Keratinocyte (primary cell): ENCODE measurements around the gene MSI2. TPM values are rescaled to one million over a fixed set of nuclear protein-coding genes. Genes with fewer than 3 reads are reported as not detected.

ENCODE experiments used
- DNase-seq: peaks from one replicate; pipeline ENCODE4 v3.0.0-alpha.2; 2011; ENCODE audit warnings: low read depth, missing footprints, low spot score
- FAIRE-seq: peaks from 2 replicates; lab custom pipeline; 2011; peaks lifted over from hg19 to GRCh38; lab: Jason Lieb, UNC
- H2AFZ ChIP-seq: 2 replicates; pipeline ENCODE4 v1.6.0; 2012; ENCODE audit warnings: low read length, control low read depth, inconsistent platforms; ENCODE audit not compliant: control insufficient read depth
- H3K27ac ChIP-seq: 2 replicates; pipeline ENCODE4 v1.5.1; 2011; ENCODE audit warnings: low read length; ENCODE audit not compliant: control insufficient read depth, insufficient read depth
- H3K27me3 ChIP-seq: 3 replicates; pipeline ENCODE4 v1.6.0; 2011; ENCODE audit warnings: low read length; ENCODE audit not compliant: control insufficient read depth, insufficient read depth; ENCODE audit errors: extremely low read depth
- H3K36me3 ChIP-seq, 2 experiments: 2 replicates in 1 of 2; 3 replicates in 1 of 2; pipeline ENCODE4 v1.5.1; 2011; ENCODE audit warnings: low read length in 2 of 2, mild to moderate bottlenecking in 1 of 2; ENCODE audit not compliant: control insufficient read depth in 2 of 2, insufficient read depth in 2 of 2; ENCODE audit errors: extremely low read depth in 1 of 2
- H3K4me1 ChIP-seq: 3 replicates; pipeline ENCODE4 v1.5.1; 2011; ENCODE audit warnings: low read length; ENCODE audit not compliant: control insufficient read depth, insufficient read depth; ENCODE audit errors: extremely low read depth
- H3K4me2 ChIP-seq: 3 replicates; pipeline ENCODE4 v1.6.0; 2011; ENCODE audit warnings: low read depth, low read length; ENCODE audit not compliant: control insufficient read depth, insufficient read depth; ENCODE audit errors: extremely low read depth
- H3K4me3 ChIP-seq, 3 experiments: fragments of 200-600 bp in 1 of 3; sonication (generic) in 1 of 3; 2 replicates in 2 of 3; 3 replicates in 1 of 3; pipeline ENCODE4 v1.5.1; 2011 to 2016; ENCODE audit warnings: low read length in 3 of 3, mild to moderate bottlenecking in 3 of 3, control low read depth in 2 of 3, inconsistent platforms in 1 of 3, low read depth in 1 of 3, mixed read lengths in 1 of 3, mixed run types in 1 of 3, moderate library complexity in 1 of 3; ENCODE audit not compliant: control insufficient read depth in 2 of 3, insufficient read depth in 2 of 3; ENCODE audit errors: extremely low read depth in 1 of 3
- H3K79me2 ChIP-seq: 2 replicates; pipeline ENCODE4 v1.6.0; 2012; ENCODE audit warnings: low read length; ENCODE audit not compliant: control insufficient read depth, insufficient read depth
- H3K9ac ChIP-seq: 3 replicates; pipeline ENCODE4 v1.6.0; 2011; ENCODE audit warnings: low read length; ENCODE audit not compliant: control insufficient read depth, insufficient read depth; ENCODE audit errors: extremely low read depth
- H3K9me1 ChIP-seq: 3 replicates; pipeline ENCODE4 v1.6.0; 2011; ENCODE audit warnings: low read length; ENCODE audit not compliant: control insufficient read depth, insufficient read depth; ENCODE audit errors: extremely low read depth
- H3K9me3 ChIP-seq: 2 replicates; pipeline ENCODE4 v1.5.1; 2012; ENCODE audit warnings: low read depth, low read length; ENCODE audit not compliant: control insufficient read depth
- H4K20me1 ChIP-seq: 3 replicates; pipeline ENCODE4 v1.6.0; 2011; ENCODE audit warnings: low read length; ENCODE audit not compliant: control insufficient read depth, insufficient read depth; ENCODE audit errors: extremely low read depth
- CTCF ChIP-seq, 3 experiments: IDR thresholded peaks in 1 of 3; conservative IDR thresholded peaks in 1 of 3; optimal IDR thresholded peaks in 1 of 3; 2 replicates in 2 of 3; 3 replicates in 1 of 3; pipeline versions ENCODE3 to v1.5.1; 2011; ENCODE audit warnings: low read length in 3 of 3, mild to moderate bottlenecking in 3 of 3, moderate library complexity in 2 of 3, control low read depth in 1 of 3, inconsistent platforms in 1 of 3; ENCODE audit not compliant: insufficient read depth in 2 of 3; ENCODE audit errors: extremely low read depth in 1 of 3
- EZH2 ChIP-seq: IDR thresholded peaks from one replicate; pipeline ENCODE4 v1.6.1; 2012; ENCODE audit warnings: inconsistent platforms, mild to moderate bottlenecking, low read length, moderate library complexity
- dilution Hi-C: fragments of 300-500 bp; cut with MboI; formaldehyde crosslinking; loops from one replicate; pipeline ENCODE4 v1.7.0; 2020; ENCODE audit warnings: low sequenced_read_pairs; ENCODE audit not compliant: extremely low pct_ligation_motif_present
- polyA plus RNA-seq, 5 experiments: library from polyadenylated mRNA; depleted of rRNA in 3 of 5; stranded (reverse) in 3 of 5; stranded (forward) in 1 of 5; unstranded in 1 of 5; fragments of >200 nt; gene quantifications; 1 replicate in 1 of 5; 2 replicates in 3 of 5; 3 replicates in 1 of 5; pipeline versions ENCODE4 v1.2.1 to v1.2.3, GENCODE V29; 2011 to 2012; ENCODE audit warnings: missing spikeins in 2 of 5, low read depth in 1 of 5, low replicate concordance in 1 of 5

The MSI2 gene
- polyA plus RNA-seq, 1 donor (not counting 4 experiments of a cell fraction or from before 2014, with no cell fraction given): 22.3 TPM

DNA sequence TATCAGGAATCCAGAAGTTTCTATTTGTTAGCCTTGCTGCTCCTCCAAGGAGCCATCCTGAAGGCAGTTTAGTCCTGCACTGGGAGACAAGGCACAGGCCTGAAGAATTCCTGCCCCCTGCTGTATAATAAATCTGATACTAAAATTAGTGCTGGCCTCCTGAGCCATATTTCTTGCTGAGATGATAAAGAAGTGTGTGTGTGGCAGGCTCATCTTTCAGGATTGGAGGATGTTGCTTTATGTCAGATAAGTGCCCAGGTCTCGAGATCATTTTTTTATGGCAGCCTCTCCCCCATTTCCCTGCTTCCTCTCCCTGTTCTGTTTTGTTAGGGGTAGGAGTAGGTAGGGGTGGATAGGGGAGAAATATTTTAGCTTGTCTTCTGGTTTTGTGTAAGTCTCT is 26.0 kb downstream of the MSI2 start:
- no peak for TF ChIP-seq CTCF (optimal IDR thresholded peaks at IDR 0.05 in 1 of 3, IDR thresholded peaks at IDR 0.05 in 1 of 3, conservative IDR thresholded peaks at IDR 0.05 in 1 of 3; ENCODE audit: extremely low read depth in 1 of 3, insufficient read depth in 2 of 3, low read length in 3 of 3)
- no peak for TF ChIP-seq EZH2
- H3K79me2 ChIP-seq: no peaks in the 10 kb centered on the region
- dilution Hi-C loops: no loop called here
- H3K27ac ChIP-seq: no peak overlapping the region
- H3K4me1 ChIP-seq: no peaks in the 10 kb centered on the region
- no peaks in the 10 kb centered on the region for H3K9me3 ChIP-seq
- no peak overlapping the region for H3K4me2 ChIP-seq
- H3K4me3 ChIP-seq: no peak overlapping the region
- H3K36me3 ChIP-seq: peaks cover 0 to 8% of the 10 kb centered on the region in 2 experiments
- FAIRE-seq: no peak
- H2AFZ ChIP-seq: no peak overlapping the region
- no peaks in the 10 kb centered on the region for H4K20me1 ChIP-seq
- no peaks in the 10 kb centered on the region for H3K9me1 ChIP-seq
- DNase-seq: no peak
- no peaks in the 10 kb centered on the region for H3K27me3 ChIP-seq
- H3K9ac ChIP-seq: no peak overlapping the region

DNA sequence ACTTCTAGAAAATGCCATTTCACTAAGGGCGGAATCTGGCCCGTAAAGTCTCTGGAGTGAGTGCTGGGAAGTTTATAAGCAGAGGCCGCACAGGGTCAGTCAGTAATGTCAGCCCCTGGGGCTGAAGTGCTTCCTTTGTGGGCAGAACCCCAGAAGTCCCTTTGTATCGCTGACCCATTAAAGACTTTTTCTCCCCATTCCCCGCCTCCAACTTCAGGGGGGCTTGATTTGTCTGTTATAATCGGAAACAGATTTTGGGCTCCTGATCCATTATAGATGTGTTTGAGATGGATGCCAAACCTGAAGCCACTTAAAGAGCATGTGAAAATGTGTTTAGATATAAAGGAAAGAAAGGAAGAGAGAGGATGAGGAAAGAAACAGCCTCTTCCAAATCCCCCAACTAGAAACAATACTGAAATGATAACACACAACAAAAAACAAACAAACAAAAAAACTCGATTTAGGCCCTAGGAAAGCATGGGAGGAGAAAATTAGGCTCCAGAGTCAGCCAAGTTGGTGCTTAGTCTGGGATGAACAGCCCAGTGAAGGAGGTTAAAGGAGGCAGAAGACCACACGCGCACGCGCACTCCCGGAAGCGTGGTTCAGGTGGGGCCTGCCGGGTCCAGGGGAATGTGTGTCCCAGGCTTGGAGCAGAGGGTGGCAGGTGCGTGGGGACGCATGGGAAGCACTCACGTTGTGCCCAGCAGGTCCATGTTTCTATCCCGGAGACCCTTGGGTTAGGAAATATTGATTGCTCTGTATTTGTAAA is 27.1 kb downstream of the MSI2 start:
- FAIRE-seq: no peak
- no peaks in the 10 kb centered on the region for H4K20me1 ChIP-seq
- dilution Hi-C loops: no loop called here
- no peak overlapping the region for H3K4me2 ChIP-seq
- no peak for DNase-seq
- H3K4me3 ChIP-seq: no peak overlapping the region
- H3K4me1 ChIP-seq: no peaks in the 10 kb centered on the region
- no peak overlapping the region for H2AFZ ChIP-seq
- H3K9ac ChIP-seq: no peak overlapping the region
- no peak for TF ChIP-seq EZH2
- no peak for TF ChIP-seq CTCF (optimal IDR thresholded peaks at IDR 0.05 in 1 of 3, IDR thresholded peaks at IDR 0.05 in 1 of 3, conservative IDR thresholded peaks at IDR 0.05 in 1 of 3; ENCODE audit: extremely low read depth in 1 of 3, insufficient read depth in 2 of 3, low read length in 3 of 3)
- H3K36me3 ChIP-seq: peaks cover 0 to 8% of the 10 kb centered on the region in 2 experiments
- no peaks in the 10 kb centered on the region for H3K79me2 ChIP-seq
- no peak overlapping the region for H3K27ac ChIP-seq
- no peaks in the 10 kb centered on the region for H3K27me3 ChIP-seq
- H3K9me1 ChIP-seq: no peaks in the 10 kb centered on the region
- H3K9me3 ChIP-seq: no peaks in the 10 kb centered on the region
